Ramos (cell line): ENCODE results near the gene MAEA.
"Not testable (repeated sequence)": the region's sequence is repeated elsewhere in the genome, so short reads cannot be mapped to it uniquely, and the experiment has no call there.

Source experiments
- in situ Hi-C: fragments of 300-500 bp; cut with MboI; formaldehyde crosslinking; loops from one replicate; pipeline ENCODE4 v1.14.3; 2022; ENCODE audit warnings: low sequenced_read_pairs; ENCODE audit not compliant: unreplicated experiment

The MAEA gene

GRCh38 chr4:1318046-1318375 is 28.3 kb downstream of the MAEA start:
- in situ Hi-C loops = no loop called here

GRCh38 chr4:1318488-1319213 is 29.0 kb downstream of the MAEA start:
- in situ Hi-C loops = no loop called here

- in situ Hi-C loops = no loop called here
Measured at GRCh38 chr4:1321486-1321885, 31.8 kb downstream of the MAEA start.

GRCh38 chr4:1321946-1322650 is 32.4 kb downstream of the MAEA start:
- in situ Hi-C loops = no loop called here

- in situ Hi-C loops = no loop called here
Measured at GRCh38 chr4:1323280-1323634, 33.6 kb downstream of the MAEA start.

GRCh38 chr4:1323635-1324442 is 34.1 kb downstream of the MAEA start:
- in situ Hi-C loops = no loop called here

GRCh38 chr4:1324443-1325175 is 34.9 kb downstream of the MAEA start:
- in situ Hi-C loops = not testable (repeated sequence)

- in situ Hi-C loops = no loop called here
Measured at GRCh38 chr4:1325176-1325480, 35.4 kb downstream of the MAEA start.

- in situ Hi-C loops = no loop called here
Measured at GRCh38 chr4:1325681-1326635, 36.3 kb downstream of the MAEA start.

- in situ Hi-C loops = no loop called here
Measured at GRCh38 chr4:1326751-1327525, 37.2 kb downstream of the MAEA start.

- in situ Hi-C loops = no loop called here
Measured at GRCh38 chr4:1327526-1328266, 38.0 kb downstream of the MAEA start.

GRCh38 chr4:1328267-1329155 is 38.8 kb downstream of the MAEA start:
- in situ Hi-C loops = no loop called here

- in situ Hi-C loops = no loop called here
Measured at GRCh38 chr4:1329408-1330371, 40.0 kb downstream of the MAEA start.

GRCh38 chr4:1330761-1331590 is 41.3 kb downstream of the MAEA start:
- in situ Hi-C loops = no loop called here

GRCh38 chr4:1331591-1332353 is 42.1 kb downstream of the MAEA start:
- in situ Hi-C loops = no loop called here
